A549 (cell line): ENCODE measurements around the gene IFT43. TPM values are rescaled to one million over a fixed set of nuclear protein-coding genes. Genes with fewer than 3 reads are reported as not detected.
A peak's percentile ranks its signal among the peaks of the same experiment; 100 is the strongest.

Experiments
- ATAC-seq, 2 experiments: fragments of 200-7000 bp in 1 of 2; fragments of >200 bp in 1 of 2; cut with Nextera tagmentation in 1 of 2; cut with Tn5 transposase in 1 of 2; 3 replicates each; pipeline versions ENCODE4 v1.8.0 to v1.9.1; 2018 to 2020; ENCODE audit warnings: mild to moderate bottlenecking in 1 of 2, moderate library complexity in 1 of 2
- CTCF ChIA-PET: fragments of 300-600 bp; sonication (Branson Sonifier 250); formaldehyde crosslinking; extraction: SDS; loops from one replicate; lab custom pipeline; 2021; ENCODE audit warnings: antibody characterized with exemption, inconsistent platforms; lab: Yijun Ruan, JAX
- POLR2A ChIA-PET: fragments of 350-600 bp; formaldehyde crosslinking; extraction: SDS; loops from one replicate; lab custom pipeline; 2021; ENCODE audit warnings: antibody characterized with exemption, inconsistent platforms; lab: Yijun Ruan, JAX
- DNase-seq, 2 experiments: peaks; one replicate each; pipeline versions ENCODE4 v3.0.0 to v3.0.0-alpha.2; 2011 to 2016; ENCODE audit warnings: low read depth in 1 of 2, low spot score in 1 of 2
- FAIRE-seq: peaks from 2 replicates; lab custom pipeline; 2011; peaks lifted over from hg19 to GRCh38; lab: Jason Lieb, UNC
- H3K27ac ChIP-seq, 2 experiments: fragments of >200 bp; sonication (Bioruptor Twin); formaldehyde crosslinking; 3 replicates each; pipeline ENCODE4 v1.5.1; 2016 to 2017
- H3K4me1 ChIP-seq: fragments of >200 bp; sonication (Bioruptor Twin); formaldehyde crosslinking; 3 replicates; pipeline ENCODE4 v1.6.1; 2016
- H3K4me2 ChIP-seq: fragments of >200 bp; sonication (Bioruptor Twin); formaldehyde crosslinking; 3 replicates; pipeline ENCODE4 v1.6.1; 2016
- H3K4me3 ChIP-seq: fragments of >200 bp; sonication (Bioruptor Twin); formaldehyde crosslinking; 3 replicates; pipeline ENCODE4 v1.5.1; 2016
- H3K9me3 ChIP-seq: fragments of >200 bp; sonication (Bioruptor Twin); formaldehyde crosslinking; 3 replicates; pipeline ENCODE4 v1.6.1; 2016
- CBX8 ChIP-seq: fragments of 200-600 bp; sonication (generic); IDR thresholded peaks from 2 replicates; pipeline ENCODE4 v1.6.1; 2016
- CHD2 ChIP-seq: fragments of 150-350 bp; IDR thresholded peaks from 2 replicates; pipeline ENCODE4 v1.6.1; 2014; ENCODE audit warnings: low read length; ENCODE audit not compliant: partially characterized antibody
- CTCF ChIP-seq: fragments of >200 bp; sonication (Bioruptor Twin); formaldehyde crosslinking; IDR thresholded peaks from 3 replicates; pipeline ENCODE4 v1.5.1; 2016
- EHF ChIP-seq: fragments of 250-450 bp; sonication (Bioruptor Pico); IDR thresholded peaks from 2 replicates; pipeline ENCODE4 v1.5.0; 2020; ENCODE audit warnings: mild to moderate bottlenecking
- EP300 ChIP-seq, 2 experiments: fragments of >200 bp; sonication (Bioruptor Twin); formaldehyde crosslinking; IDR thresholded peaks; 2 replicates in 1 of 2; 3 replicates in 1 of 2; pipeline ENCODE4 v1.6.1; 2016 to 2017
- ESRRA ChIP-seq: fragments of 150-350 bp; IDR thresholded peaks from 2 replicates; pipeline ENCODE4 v1.6.1; 2014; ENCODE audit warnings: mild to moderate bottlenecking, low read length, borderline replicate concordance
- FOSL2 ChIP-seq, 2 experiments: fragments of 450-650 bp in 1 of 2; fragments of >200 bp in 1 of 2; sonication (Bioruptor Twin) in 1 of 2; formaldehyde crosslinking; IDR thresholded peaks; 2 replicates each; pipeline versions ENCODE4 v1.5.0 to v1.6.1; 2016 to 2020; ENCODE audit warnings: mild to moderate bottlenecking in 1 of 2, moderate library complexity in 1 of 2
- HOXB13 ChIP-seq: fragments of 250-450 bp; sonication (Bioruptor Pico); IDR thresholded peaks from 2 replicates; pipeline ENCODE4 v1.5.0; 2020; ENCODE audit warnings: low read depth, mild to moderate bottlenecking, moderate library complexity
- KDM5A ChIP-seq: fragments of 200-600 bp; sonication (generic); IDR thresholded peaks from 2 replicates; pipeline ENCODE4 v1.6.1; 2016; ENCODE audit warnings: antibody characterized with exemption, mild to moderate bottlenecking
- MYC ChIP-seq: IDR thresholded peaks from 2 replicates; pipeline ENCODE4 v1.6.1; 2012; ENCODE audit warnings: mild to moderate bottlenecking, inconsistent platforms, low read length, improper control_type of control experiment, borderline replicate concordance
- NR3C1 ChIP-seq: fragments of >200 bp; sonication (Bioruptor Twin); formaldehyde crosslinking; IDR thresholded peaks from 3 replicates; pipeline ENCODE4 v1.6.1; 2017
- POLR2AphosphoS2 ChIP-seq: conservative IDR thresholded peaks from 2 replicates; pipeline ENCODE4 v1.6.1; 2012; ENCODE audit warnings: low read length, improper control_type of control experiment, inconsistent platforms
- RAD21 ChIP-seq, 2 experiments: fragments of >200 bp in 1 of 2; sonication (Bioruptor Twin) in 1 of 2; formaldehyde crosslinking in 1 of 2; IDR thresholded peaks in 1 of 2; conservative IDR thresholded peaks in 1 of 2; 2 replicates in 1 of 2; 3 replicates in 1 of 2; pipeline ENCODE4 v1.6.1; 2012 to 2018; ENCODE audit warnings: inconsistent platforms in 1 of 2
- RARB ChIP-seq: fragments of 250-450 bp; sonication (Bioruptor Pico); IDR thresholded peaks from 2 replicates; pipeline ENCODE4 v1.8.0; 2021; ENCODE audit warnings: mild to moderate bottlenecking, moderate library complexity
- RCOR1 ChIP-seq: fragments of 150-350 bp; IDR thresholded peaks from 2 replicates; pipeline ENCODE4 v1.6.1; 2014; ENCODE audit warnings: antibody characterized with exemption, low read length, low read depth
- REST ChIP-seq: fragments of 200-600 bp; sonication (generic); IDR thresholded peaks from 2 replicates; pipeline ENCODE4 v1.6.1; 2016; ENCODE audit warnings: antibody characterized with exemption, mild to moderate bottlenecking, moderate library complexity
- SMC3 ChIP-seq: fragments of >200 bp; sonication (Bioruptor Twin); formaldehyde crosslinking; IDR thresholded peaks from 3 replicates; pipeline ENCODE4 v1.6.1; 2018; ENCODE audit warnings: inconsistent platforms
- SREBF2 ChIP-seq: fragments of 450-650 bp; IDR thresholded peaks from 2 replicates; pipeline ENCODE4 v1.6.1; 2014; ENCODE audit warnings: mild to moderate bottlenecking, moderate library complexity
- USF2 ChIP-seq: fragments of 450-650 bp; IDR thresholded peaks from 2 replicates; pipeline ENCODE4 v1.6.1; 2014; ENCODE audit warnings: antibody characterized with exemption
- WGBS: methylation state at CpG from one replicate; pipeline ENCODE4 v1.1.6; 2017; ENCODE audit errors: missing lambda C conversion rate; 5-methylcytosine and 5-hydroxymethylcytosine counted together
- polyA plus RNA-seq, 4 experiments: library from polyadenylated mRNA; depleted of rRNA in 3 of 4; stranded (reverse); fragments of >200 nt; fragmentation: RNase III in 1 of 4; extraction: RNeasy Plus Mini Kit Qiagen cat#74134 plus additional on column Dnase treatment in 1 of 4; gene quantifications; 2 replicates in 3 of 4; 3 replicates in 1 of 4; pipeline ENCODE4 v1.2.3, GENCODE V29; 2011 to 2017
- TF ChIP-seq, protein P1 (sequence below): fragments of >200 bp; sonication (Bioruptor Twin); formaldehyde crosslinking; IDR thresholded peaks from 3 replicates; pipeline ENCODE4 v1.6.1; 2016
- TF ChIP-seq, protein P2 (sequence below): IDR thresholded peaks from 2 replicates; pipeline ENCODE4 v1.6.1; 2012; ENCODE audit warnings: low read depth, borderline replicate concordance
- TF ChIP-seq, protein P3 (sequence below): fragments of 150-350 bp; IDR thresholded peaks from 2 replicates; pipeline ENCODE4 v1.6.1; 2014; ENCODE audit warnings: low read depth, mild to moderate bottlenecking, low read length
- TF ChIP-seq, protein P4 (sequence below): IDR thresholded peaks from 2 replicates; pipeline ENCODE4 v1.6.1; 2012
- TF ChIP-seq, protein P5 (sequence below): fragments of >200 bp; sonication (Bioruptor Twin); formaldehyde crosslinking; IDR thresholded peaks from 2 replicates; pipeline ENCODE4 v1.6.1; 2016

Gene IFT43
- polyA plus RNA-seq, 2 of the 4 experiments (the other 2 are of a cell fraction) = 46.4 to 49.4 TPM

GRCh38 chr14:75979071-75979571, 6.4 kb upstream of the IFT43 start:
- WGBS = 68% methylated on average over 6 of the region's 14 CpGs
- Histone ChIP-seq H3K4me3 (no peak overlapping the region), H3K4me2 (no peak overlapping the region), H3K27ac (no peak overlapping the region), H3K4me1 (peaks cover 22% of the 10 kb centered on the region; the same call in 2 of the 3 replicates), H3K9me3 (no peaks in the 10 kb centered on the region)
- FAIRE-seq = no peak
- POLR2A ChIA-PET = interaction anchor here (0.6 kb wide), 1 partner anchor 270 kb away, joined by 3 read pairs; no protein-coding TSS in a partner anchor
- DNase-seq = peak; percentile 17 to 33
- peak in 1 of 2 experiments; percentile 31; a peak in 3 of 6 replicates for ATAC-seq
- CTCF ChIA-PET = interaction anchor here (0.5 to 14.3 kb wide), 21 partner anchors 9 to 1481 kb away, joined by 3 to 448 read pairs (median 5); partner anchors contain the start of gene FLVCR2
- TF ChIP-seq USF2 (no peak), RARB (CRISPR knock-in tag) (no peak), EP300 (IDR thresholded peaks at IDR 0.05) (no peak), POLR2AphosphoS2 (no peak), SMC3 (peak; percentile 68), RAD21 (conservative IDR thresholded peaks at IDR 0.05 in 1 of 2, IDR thresholded peaks at IDR 0.05 in 1 of 2) (peak; percentile 62 to 65), HOXB13 (CRISPR knock-in tag) (no peak), RCOR1 (no peak), REST (no peak), CTCF (peak; percentile 63), MYC (no peak), CBX8 (no peak), CHD2 (no peak), KDM5A (no peak), FOSL2 (IDR thresholded peaks at IDR 0.05) (no peak), FOSL2 (CRISPR knock-in tag; IDR thresholded peaks at IDR 0.05) (no peak), SREBF2 (no peak), EHF (no peak), ESRRA (no peak), NR3C1 (no peak)
- TF ChIP-seq, protein P1, sequence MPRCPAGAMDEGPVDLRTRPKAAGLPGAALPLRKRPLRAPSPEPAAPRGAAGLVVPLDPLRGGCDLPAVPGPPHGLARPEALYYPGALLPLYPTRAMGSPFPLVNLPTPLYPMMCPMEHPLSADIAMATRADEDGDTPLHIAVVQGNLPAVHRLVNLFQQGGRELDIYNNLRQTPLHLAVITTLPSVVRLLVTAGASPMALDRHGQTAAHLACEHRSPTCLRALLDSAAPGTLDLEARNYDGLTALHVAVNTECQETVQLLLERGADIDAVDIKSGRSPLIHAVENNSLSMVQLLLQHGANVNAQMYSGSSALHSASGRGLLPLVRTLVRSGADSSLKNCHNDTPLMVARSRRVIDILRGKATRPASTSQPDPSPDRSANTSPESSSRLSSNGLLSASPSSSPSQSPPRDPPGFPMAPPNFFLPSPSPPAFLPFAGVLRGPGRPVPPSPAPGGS = no peak
- TF ChIP-seq, protein P2, sequence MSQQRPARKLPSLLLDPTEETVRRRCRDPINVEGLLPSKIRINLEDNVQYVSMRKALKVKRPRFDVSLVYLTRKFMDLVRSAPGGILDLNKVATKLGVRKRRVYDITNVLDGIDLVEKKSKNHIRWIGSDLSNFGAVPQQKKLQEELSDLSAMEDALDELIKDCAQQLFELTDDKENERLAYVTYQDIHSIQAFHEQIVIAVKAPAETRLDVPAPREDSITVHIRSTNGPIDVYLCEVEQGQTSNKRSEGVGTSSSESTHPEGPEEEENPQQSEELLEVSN = no peak
- TF ChIP-seq, protein P3, sequence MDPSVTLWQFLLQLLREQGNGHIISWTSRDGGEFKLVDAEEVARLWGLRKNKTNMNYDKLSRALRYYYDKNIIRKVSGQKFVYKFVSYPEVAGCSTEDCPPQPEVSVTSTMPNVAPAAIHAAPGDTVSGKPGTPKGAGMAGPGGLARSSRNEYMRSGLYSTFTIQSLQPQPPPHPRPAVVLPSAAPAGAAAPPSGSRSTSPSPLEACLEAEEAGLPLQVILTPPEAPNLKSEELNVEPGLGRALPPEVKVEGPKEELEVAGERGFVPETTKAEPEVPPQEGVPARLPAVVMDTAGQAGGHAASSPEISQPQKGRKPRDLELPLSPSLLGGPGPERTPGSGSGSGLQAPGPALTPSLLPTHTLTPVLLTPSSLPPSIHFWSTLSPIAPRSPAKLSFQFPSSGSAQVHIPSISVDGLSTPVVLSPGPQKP = no peak
- TF ChIP-seq, protein P4, sequence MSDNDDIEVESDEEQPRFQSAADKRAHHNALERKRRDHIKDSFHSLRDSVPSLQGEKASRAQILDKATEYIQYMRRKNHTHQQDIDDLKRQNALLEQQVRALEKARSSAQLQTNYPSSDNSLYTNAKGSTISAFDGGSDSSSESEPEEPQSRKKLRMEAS = no peak
- TF ChIP-seq, protein P5, sequence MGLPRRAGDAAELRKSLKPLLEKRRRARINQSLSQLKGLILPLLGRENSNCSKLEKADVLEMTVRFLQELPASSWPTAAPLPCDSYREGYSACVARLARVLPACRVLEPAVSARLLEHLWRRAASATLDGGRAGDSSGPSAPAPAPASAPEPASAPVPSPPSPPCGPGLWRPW = no peak
